HG02798 (cell line): Measurements from ENCODE around the gene DLG4.
"Not testable (repeated sequence)": the region's sequence is repeated elsewhere in the genome, so short reads cannot be mapped to it uniquely, and the experiment has no call there.

ENCODE experiments used
- ATAC-seq: cut with Tn5 transposase; IDR thresholded peaks from one replicate; pipeline ENCODE4 v1.9.1; 2021; ENCODE audit warnings: mild to moderate bottlenecking; ENCODE audit not compliant: unreplicated experiment, poor library complexity

The DLG4 gene

DNA sequence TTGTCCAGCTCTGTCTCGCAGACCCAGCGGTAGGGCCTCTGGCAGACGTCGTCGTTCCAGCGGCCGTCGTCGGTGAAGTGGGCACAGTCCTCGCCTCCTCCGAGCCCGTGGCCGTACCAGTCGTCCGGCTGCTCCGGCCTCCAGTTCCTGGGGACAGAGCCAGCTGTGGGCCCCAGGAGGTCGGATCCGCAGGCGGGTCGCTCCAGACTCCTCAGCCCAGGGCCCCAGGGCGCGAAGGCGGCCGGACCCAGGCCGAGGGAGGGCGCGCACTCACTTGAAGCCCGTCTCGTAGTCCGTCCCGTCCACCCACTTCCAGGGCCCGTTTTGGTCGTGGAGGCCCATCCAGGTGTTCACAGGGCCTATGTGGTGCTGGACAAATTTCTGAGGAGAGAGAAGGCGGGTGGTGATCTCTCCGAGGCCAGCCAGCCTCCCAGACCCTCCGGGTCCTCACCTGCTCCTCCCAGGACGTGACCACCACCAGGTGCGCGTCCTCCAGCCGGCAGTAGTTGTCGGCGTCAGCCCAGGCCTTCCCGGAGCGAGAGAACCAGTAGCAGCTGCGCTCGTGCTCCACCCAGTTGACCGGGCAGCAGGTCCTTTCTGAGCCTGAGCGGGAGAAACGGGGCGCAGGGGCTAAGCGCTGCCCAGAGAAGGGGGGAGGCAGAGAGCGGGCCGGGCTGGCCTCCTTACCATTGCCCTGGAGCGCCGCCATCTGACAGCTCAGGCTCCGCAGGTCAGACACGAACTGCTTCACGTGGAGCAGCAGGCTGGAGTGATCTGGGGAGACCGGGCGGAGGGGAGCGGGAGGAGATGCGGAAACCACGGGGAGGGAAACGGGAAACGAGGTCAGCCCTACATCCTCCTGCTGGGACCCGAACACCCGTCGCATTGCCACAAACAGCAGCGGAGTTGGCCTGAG lies 45.7 kb downstream of the DLG4 start:
- ATAC-seq: no peak

- ATAC-seq: not testable (repeated sequence)
Observed at GRCh38 chr17:7172522-7173191, 47.0 kb downstream of the DLG4 start.

DNA sequence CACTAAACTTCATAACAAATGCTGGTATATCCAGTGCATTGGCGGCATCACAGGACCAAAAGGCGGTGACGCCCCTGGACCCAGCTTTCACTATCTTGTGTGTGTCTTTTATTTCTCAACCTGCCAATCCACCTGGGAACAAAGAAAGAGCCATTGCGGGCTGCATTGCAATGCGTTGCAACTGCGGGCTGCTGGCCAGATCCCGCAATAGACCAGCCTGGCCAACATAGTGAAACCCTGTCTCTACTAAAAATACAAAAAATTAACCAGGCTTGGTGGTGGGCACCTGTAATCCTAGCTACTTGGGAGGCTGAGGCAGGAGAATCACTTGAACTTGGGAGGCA lies 50.1 kb downstream of the DLG4 start:
- ATAC-seq: not testable (repeated sequence)

GRCh38 chr17:7168841-7169564 lies 50.6 kb downstream of the DLG4 start:
- ATAC-seq: not testable (repeated sequence)

- ATAC-seq: no peak
Observed at GRCh38 chr17:7167832-7168231, 51.8 kb downstream of the DLG4 start.

DNA sequence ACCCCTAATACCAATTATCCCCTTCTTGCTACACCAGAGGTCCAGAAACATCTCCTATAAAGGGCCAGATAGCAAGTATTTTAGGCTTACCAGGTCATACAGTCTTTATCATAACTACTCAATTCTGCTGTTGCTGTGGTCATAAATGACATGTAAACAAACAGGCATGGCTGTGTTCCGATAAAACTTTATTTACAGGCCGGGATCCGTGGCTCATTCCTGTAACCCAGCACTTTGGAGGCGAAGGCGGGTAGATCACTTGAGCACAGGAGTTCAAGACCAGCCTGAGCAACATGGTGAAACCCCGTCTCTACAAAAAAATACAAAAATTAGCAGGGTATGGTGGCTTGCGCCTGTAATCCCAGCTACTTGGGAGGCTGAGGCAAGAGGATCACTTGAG lies 52.8 kb downstream of the DLG4 start:
- no peak for ATAC-seq

- not testable (repeated sequence) for ATAC-seq
Observed at GRCh38 chr17:7159571-7159970, 60.1 kb downstream of the DLG4 start.

DNA sequence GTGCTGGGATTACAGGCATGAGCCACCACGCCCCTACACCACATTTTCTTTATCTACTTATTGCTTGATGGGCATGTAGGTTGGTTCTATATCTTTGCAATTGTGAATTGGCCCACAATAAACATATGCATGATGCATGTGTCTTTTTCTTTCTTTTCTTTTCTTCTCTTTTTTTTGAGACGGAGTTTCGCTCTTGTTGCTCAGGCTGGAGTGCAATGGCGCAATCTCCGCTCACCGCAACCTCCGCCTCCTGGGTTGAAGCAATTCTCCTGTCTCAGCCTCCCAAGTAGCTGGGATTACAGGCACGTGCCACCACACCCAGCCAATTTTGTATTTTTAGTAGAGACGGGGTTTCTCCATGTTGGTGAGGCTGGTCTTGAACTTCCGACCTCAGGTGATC lies 61.2 kb downstream of the DLG4 start:
- ATAC-seq: not testable (repeated sequence)

DNA sequence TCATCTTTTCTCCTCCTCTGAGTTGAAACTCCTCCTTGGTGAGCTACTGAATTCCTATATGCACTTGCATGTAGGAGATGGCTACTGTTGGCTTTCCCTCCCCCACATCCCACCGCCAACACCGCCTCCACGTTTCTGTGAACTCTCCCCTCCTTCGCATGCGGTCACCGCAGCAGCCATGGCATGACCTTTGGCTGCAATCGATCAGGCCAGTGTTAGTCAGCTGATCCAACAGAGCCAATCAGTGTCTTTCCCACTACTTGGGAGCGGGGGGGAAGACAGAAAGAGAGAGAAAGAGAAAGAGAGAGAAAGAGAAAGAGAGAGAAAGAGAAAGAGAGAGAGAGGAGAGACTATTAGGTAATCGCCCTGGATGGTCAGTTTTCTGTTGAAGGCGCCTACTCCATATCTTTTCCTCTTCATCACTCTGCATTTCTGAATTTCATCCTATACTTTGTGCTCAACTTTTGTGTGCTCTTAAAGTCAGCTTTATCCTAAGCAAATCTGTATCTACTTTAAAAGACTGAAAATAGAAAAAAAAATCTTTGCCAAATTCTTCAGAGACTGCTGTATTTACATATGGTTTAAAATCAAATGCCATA lies 63.2 kb downstream of the DLG4 start:
- ATAC-seq: no peak

DNA sequence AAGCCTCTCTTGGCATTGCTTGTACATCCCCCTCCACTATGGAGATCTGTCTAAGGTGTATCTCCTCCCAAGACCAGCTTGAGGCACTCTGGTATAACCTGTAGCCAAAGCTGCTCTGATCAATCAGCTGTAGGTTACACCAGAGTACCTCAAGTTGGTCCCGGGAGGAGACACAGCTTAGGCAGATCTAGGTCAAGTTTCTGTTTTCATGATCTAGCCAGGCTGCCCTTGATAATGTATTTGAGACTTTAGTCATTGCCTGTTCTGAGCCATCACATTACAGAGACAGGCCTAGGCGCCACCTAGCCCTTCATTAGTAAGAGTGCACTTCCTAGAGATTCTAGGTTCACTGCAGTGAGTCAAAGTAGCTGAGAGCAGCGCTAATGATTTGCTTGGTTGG lies 71.9 kb downstream of the DLG4 start:
- ATAC-seq: no peak

DNA sequence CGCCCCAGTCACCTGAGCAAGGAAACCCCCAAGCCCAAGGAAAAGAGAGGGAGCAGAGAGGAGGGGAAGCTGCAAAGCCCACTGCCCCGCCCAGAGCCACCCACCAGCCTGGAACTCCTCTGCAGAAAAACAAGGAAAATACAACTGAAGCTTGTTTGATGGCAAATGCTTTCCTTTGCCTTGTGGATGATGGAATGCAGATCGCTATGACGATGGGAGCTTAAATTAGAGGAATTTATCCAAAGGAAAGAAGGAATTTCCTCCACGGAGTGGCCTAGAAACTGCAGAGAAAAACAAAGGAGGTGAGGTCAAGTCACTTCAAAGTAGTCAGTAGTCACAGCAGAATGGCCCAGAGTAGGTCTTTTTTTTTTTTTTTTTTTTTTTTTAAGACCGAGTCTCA lies 73.5 kb downstream of the DLG4 start:
- no peak for ATAC-seq

GRCh38 chr17:7144213-7144612 lies 75.4 kb downstream of the DLG4 start:
- ATAC-seq: no peak

DNA sequence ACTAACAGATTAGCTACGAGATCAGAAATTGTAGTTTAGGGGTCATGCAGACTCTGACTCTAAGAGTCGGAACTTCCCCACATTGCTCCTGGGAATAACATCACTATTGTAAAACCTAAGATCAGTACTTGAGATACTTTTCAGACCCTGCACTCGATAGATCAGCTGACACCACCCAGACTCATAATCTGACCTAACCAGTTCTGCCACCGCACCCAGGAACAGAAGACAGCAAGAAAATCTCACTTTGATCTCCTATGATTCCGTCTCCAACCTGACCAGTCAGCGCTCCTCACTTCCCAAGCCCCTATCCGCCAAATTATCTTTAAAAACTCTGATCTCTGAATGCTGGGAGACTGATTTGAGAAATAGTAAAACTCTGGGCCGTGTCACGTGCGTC lies 77.8 kb downstream of the DLG4 start:
- no peak for ATAC-seq

GRCh38 chr17:7139400-7139799 lies 80.2 kb downstream of the DLG4 start:
- no peak for ATAC-seq

DNA sequence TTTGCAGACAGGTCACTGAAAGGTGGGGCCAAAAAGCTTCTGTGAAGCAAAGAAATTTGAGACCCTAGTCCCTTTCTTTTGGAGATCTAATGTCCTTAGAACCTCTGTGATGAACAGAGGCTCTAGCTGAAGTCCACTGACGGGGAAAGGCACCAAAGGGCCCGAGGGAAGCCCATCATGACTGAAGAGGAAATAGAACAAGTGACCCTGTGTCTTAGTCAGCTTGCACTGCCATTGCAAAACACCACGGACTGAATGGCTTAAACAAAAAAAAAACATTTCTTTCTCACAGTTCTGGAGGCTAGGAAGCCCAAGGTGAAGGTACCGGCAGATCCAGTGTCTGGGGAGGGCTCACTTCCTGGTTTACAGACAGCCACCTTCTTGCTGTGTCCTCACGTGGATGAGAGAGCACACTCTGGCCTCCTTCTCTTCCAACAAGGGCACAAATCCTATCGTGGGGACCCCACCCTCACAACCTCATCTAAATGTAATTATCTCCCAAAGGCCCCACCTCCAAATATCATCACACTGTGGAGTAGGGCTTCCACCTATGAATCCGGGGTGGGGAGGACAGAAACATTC lies 80.7 kb downstream of the DLG4 start:
- ATAC-seq: no peak

GRCh38 chr17:7137171-7137943 lies 82.3 kb downstream of the DLG4 start:
- no peak for ATAC-seq
